Renal cortex interstitium (tissue), 11 donors: ENCODE measurements around the gene WRAP53. TPM values are rescaled to one million over a fixed set of nuclear protein-coding genes. Genes with fewer than 3 reads are reported as not detected.

Source experiments
- DNase-seq, 11 donors: peaks; one replicate each; pipeline ENCODE4 v3.0.0-alpha.2; 2013; ENCODE audit warnings: low read depth in 9 of 11, low spot score in 4 of 11; ENCODE audit errors: extremely low read depth in 1 of 11
- polyA plus RNA-seq, 3 donors: library from polyadenylated mRNA; unstranded; fragments of 120-200 nt; gene quantifications; one replicate each; pipeline ENCODE4 v1.2.1, GENCODE V29; 2013; ENCODE audit not compliant: insufficient read length in 3 of 3

The WRAP53 gene
- polyA plus RNA-seq, 3 donors, result 12.4 to 15.3 (median 12.9) TPM

- DNase-seq, result peak in 7 of 11 donors; percentile 69 to 88 (median 80)
These were observed 15.6 kb downstream of the WRAP53 start for GRCh38 chr17:7703584-7704479.

DNA sequence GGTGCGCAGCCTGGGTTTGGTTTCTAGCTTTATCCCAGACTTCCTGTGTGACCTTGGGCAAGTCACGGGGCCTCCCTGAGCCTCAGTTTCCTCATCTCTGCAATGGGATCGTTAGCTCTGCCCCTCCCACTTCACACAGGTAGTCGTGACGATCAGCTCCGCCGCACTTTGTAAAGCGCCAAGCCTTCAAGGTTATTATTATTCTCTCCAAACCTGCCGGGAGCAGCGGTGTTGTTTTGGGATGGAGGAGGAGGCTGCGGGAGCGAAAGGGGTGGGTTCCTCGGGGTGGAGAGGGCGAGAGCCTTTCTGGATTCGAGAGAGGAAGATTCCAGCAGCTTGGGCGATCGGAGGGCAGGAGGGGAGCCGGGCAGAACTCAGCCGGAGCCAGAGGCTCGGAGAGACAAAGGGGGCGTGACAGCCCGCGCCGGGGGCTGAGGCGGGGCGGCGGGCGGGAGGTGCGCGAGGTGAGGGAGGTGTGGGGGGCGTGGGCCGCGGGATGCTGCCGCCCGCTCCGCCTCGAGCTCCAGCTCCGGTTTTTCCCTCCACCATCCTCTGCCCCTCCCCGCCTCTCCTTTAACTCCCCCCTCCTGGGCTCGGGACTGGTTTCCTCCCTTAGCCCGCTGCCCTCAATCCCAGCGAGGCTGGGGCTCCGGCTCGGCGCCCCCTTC, 16.5 kb downstream of the WRAP53 start, which contains the start of gene EFNB3:
TSS of gene EFNB3 (plus strand) at position 602 of the 668 bp plus-strand sequence. CDS start 397 bp downstream, outside the sequence.
- DNase-seq, result peak in 1 of 11 donors; percentile 68

GRCh38 chr17:7705269-7706255, 17.3 kb downstream of the WRAP53 start:
- no peak for DNase-seq

DNA sequence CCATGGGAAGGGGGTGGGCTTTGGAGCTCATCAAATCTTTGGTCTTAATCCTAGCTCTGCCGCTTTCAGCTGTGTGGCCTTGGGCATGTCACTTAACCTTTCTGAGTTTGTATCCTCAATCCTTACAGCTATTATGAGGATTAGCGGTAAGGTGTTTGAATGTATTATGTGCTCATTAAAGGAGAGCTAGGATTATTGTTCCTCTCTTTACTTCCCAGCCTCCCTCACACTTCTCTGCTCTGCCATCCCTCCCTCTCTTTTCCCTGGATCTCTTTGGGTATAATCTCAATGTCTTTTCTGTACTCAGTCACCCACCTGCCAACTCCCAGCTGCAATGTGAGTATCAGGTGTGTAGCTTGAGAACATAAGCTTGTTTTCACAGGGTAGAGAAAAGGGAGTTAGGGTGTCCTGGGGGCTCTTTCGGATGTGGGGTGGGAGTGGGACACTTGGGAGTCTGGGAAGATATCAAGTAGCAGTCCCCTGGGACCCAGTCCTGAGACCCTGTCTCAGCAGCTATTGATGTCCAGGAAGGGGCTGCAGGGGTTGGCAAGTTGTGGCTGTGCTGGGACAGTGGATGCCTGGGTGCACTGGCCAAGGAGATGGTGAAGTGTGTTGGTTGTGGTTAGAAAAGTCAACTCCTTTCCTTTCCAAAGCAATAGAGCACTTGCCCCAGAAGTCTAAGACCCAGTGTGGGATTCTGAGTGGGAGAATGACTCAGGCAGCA, 18.5 kb downstream of the WRAP53 start:
- no peak for DNase-seq

GRCh38 chr17:7707446-7707845, 19.2 kb downstream of the WRAP53 start:
- DNase-seq, result no peak

GRCh38 chr17:7707858-7708750, 19.8 kb downstream of the WRAP53 start:
- no peak for DNase-seq

GRCh38 chr17:7709031-7709430, 20.8 kb downstream of the WRAP53 start:
- DNase-seq, result no peak

DNA sequence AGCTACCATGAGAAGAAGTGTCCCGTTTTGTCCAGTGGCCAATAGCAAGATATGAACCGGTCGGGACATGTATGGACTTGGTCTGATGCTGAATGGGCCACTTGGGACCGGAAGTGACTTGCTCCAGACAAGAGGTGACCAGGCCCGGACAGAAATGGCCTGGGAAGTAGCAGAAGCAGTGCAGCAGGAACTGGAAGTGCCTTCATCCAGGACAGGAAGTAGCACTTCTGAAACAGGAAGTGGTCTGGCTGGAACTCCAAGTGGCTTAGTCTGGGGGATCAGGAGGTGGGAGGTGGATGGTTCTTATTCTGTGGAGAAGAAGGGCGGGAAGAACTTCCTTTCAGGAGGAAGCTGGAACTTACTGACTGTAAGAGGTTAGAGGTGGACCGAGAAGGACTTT, 22.0 kb downstream of the WRAP53 start:
- no peak for DNase-seq

DNA sequence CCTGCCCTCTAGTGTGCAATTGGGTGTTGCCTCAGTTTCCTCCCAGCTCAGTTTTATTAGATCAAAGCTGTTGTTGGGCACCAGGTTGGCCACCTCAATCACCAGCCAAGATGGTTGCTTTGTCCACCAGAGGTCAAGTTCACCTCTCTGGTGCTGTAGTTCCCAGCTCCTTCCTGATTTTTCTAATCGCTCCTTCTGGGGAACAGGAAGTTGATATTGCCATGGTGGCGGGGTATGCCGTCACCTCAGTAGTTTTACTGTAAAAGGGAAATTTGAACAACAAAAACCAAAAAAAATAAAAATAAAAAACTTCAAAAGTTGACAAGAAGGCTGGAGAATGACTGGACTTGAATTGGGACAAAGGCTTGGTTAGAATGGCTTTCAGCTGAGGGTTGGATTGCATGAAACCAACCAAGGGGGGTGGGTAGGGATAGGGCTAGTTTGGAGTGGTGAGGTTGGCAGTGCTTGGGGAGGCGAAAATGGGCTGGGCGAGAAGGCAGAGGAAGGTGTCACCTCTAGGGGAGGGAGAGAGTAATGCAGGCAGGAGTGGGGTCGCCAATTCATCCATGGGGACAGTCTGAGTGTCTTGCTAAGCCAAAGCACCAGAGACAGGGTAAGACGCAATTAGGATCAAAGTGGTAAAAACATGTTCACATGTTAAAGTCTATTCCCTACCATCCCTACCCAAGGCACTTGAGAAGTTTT, 22.9 kb downstream of the WRAP53 start:
- DNase-seq, result no peak

DNA sequence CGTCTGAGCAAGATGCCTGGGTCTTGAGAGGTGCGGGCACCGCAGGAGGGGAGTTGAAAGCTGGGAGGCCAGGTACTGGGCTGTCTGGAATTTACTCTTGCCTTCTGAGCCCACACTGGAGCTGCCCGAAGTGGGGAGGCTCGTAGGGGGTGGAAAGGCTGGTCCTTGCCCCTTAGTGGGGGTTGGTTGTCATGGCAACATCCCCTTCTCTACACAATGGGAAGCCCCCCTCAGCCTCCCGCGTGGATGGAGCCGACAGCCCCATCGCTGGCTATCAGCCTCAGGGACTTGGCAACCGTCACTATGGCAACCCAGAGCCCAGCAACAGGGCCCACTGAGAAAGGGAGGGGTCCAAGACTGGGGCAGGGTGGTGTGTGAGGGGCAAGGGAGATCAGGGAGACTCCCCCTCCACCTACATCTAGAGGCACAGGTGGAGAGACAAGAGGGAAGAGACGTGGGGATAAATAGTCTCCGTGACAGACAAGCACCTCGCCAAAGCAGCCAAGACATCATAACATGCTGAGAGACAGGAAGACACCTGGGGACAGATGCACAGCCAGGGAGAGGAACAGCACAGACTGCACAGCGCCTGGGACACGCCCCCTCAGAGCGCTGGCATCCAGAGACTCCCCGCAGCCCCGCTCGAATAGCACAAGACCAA, 24.0 kb downstream of the WRAP53 start:
- DNase-seq, result no peak

GRCh38 chr17:7713782-7714181, 25.5 kb downstream of the WRAP53 start:
- DNase-seq, result no peak

GRCh38 chr17:7714721-7715594, 26.7 kb downstream of the WRAP53 start:
- DNase-seq, result no peak

GRCh38 chr17:7715936-7716886, 27.9 kb downstream of the WRAP53 start:
- DNase-seq, result no peak
